Sigmoid colon (tissue), 7 donors: ENCODE results near the gene RHEX. TPM values are rescaled to one million over a fixed set of nuclear protein-coding genes. Genes with fewer than 3 reads are reported as not detected.

ENCODE experiments used
- DNase-seq: peaks from one replicate; pipeline ENCODE4 v3.0.0-alpha.2; 2019
- H3K27ac ChIP-seq, 4 donors: fragments of 200-600 bp; sonication (generic); one replicate each; pipeline ENCODE4 v1.5.1; 2016 to 2019; ENCODE audit warnings: mild to moderate bottlenecking in 1 of 4
- H3K27me3 ChIP-seq, 3 donors: fragments of 200-600 bp; sonication (generic); one replicate each; pipeline ENCODE4 v1.5.1; 2019; ENCODE audit warnings: mild to moderate bottlenecking in 1 of 3
- H3K36me3 ChIP-seq, 4 donors: fragments of 200-600 bp; sonication (generic); one replicate each; pipeline ENCODE4 v1.5.1; 2016 to 2019
- H3K4me1 ChIP-seq, 4 donors: fragments of 200-600 bp; sonication (generic); one replicate each; pipeline ENCODE4 v1.5.1; 2017 to 2019
- H3K4me3 ChIP-seq, 4 donors: fragments of 200-600 bp; sonication (generic); one replicate each; pipeline ENCODE4 v1.5.1; 2017 to 2019; ENCODE audit warnings: mild to moderate bottlenecking in 2 of 4, moderate library complexity in 1 of 4
- H3K9me3 ChIP-seq, 4 donors: fragments of 200-600 bp in 3 of 4; sonication (generic) in 3 of 4; one replicate each; pipeline versions ENCODE4 v1.5.1 to v1.6.1; 2013 to 2019
- EP300 ChIP-seq, 4 donors: sonication (generic); formaldehyde crosslinking; IDR thresholded peaks; one replicate each; pipeline ENCODE4 v1.6.1; 2017; ENCODE audit warnings: antibody characterized with exemption in 4 of 4
- POLR2A ChIP-seq, 2 donors: fragments of 450-650 bp; IDR thresholded peaks; one replicate each; pipeline ENCODE4 v1.6.1; 2016; ENCODE audit warnings: antibody characterized with exemption in 2 of 2, mild to moderate bottlenecking in 2 of 2, moderate library complexity in 2 of 2
- POLR2AphosphoS5 ChIP-seq, 4 donors: sonication (generic); formaldehyde crosslinking; IDR thresholded peaks; one replicate each; pipeline ENCODE4 v1.6.1; 2017; ENCODE audit warnings: antibody characterized with exemption in 4 of 4
- WGBS, 2 donors: extraction: QIAGEN DNeasy Blood & Tissue Kit; methylation state at CpG; one replicate each; pipeline ENCODE4 v1.1.7; 2013; 5-methylcytosine and 5-hydroxymethylcytosine counted together
- intact Hi-C: fragments of 100-400 bp; cut with DNase I; formaldehyde crosslinking; loops from one replicate; pipeline ENCODE4 v1.15.1; 2023
- polyA plus RNA-seq, 3 donors: library from polyadenylated mRNA; stranded (reverse); fragments of 200-250 nt; gene quantifications; one replicate each; pipeline ENCODE4 v1.2.3, GENCODE V29; 2013
- total RNA-seq, 4 donors: library from RNA; depleted of rRNA; stranded (reverse); fragments of >200 nt; gene quantifications; one replicate each; pipeline ENCODE4 v1.1.0, GENCODE V29; 2016
- TF ChIP-seq, protein P1 (sequence below), 4 experiments: fragments of 450-650 bp in 3 of 4; fragments of 200-600 bp in 1 of 4; IDR thresholded peaks; one replicate each; pipeline ENCODE4 v1.5.1; 2016 to 2019; ENCODE audit warnings: antibody characterized with exemption in 4 of 4, mild to moderate bottlenecking in 3 of 4, moderate library complexity in 2 of 4
- donor health status: healthy with polysubstance abuse.
- donor health status: Bipolar disorder and iron deficiency.
- donor health status: healthy.

The RHEX gene
- total and polyA plus RNA-seq, 7 donors = 0.54 to 3.6 (median 2.4) TPM; not detected in 4

- no peak for DNase-seq
Measured at GRCh38 chr1:206101351-206102045, 48.5 kb downstream of the RHEX start.

DNA sequence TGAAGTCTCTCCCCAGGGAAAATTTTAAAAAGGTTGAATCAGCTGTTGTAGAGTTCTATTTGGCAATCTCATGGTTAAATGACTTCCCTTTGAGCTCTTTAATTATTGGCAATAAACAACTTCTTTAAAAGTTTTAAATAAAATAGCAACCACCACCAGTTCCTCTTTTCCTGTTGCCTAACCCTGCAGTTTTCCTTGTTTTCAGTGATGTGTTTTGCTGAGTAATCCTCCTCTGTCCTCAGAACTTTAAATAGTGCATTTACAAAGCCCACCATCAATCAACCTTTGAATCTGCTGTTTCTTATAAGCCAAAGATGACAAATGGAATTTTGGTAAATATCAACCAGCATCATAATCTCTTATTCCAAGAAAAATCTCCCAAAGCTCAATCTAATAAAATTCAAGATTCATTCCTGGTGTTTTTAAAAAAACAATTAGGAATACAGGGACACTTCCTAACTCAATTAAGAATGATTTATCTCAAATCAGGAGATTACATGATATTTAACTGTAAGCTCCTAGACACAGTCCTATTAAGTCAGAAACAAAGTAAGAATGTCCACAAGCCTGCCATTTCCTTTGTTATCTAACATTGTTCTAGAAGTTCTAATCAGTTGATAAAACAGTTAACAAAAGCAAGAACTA is 49.4 kb downstream of the RHEX start:
- intact Hi-C loops = no loop called here
- no peaks in the 10 kb centered on the region for H3K9me3 ChIP-seq
- TF ChIP-seq, protein P1, sequence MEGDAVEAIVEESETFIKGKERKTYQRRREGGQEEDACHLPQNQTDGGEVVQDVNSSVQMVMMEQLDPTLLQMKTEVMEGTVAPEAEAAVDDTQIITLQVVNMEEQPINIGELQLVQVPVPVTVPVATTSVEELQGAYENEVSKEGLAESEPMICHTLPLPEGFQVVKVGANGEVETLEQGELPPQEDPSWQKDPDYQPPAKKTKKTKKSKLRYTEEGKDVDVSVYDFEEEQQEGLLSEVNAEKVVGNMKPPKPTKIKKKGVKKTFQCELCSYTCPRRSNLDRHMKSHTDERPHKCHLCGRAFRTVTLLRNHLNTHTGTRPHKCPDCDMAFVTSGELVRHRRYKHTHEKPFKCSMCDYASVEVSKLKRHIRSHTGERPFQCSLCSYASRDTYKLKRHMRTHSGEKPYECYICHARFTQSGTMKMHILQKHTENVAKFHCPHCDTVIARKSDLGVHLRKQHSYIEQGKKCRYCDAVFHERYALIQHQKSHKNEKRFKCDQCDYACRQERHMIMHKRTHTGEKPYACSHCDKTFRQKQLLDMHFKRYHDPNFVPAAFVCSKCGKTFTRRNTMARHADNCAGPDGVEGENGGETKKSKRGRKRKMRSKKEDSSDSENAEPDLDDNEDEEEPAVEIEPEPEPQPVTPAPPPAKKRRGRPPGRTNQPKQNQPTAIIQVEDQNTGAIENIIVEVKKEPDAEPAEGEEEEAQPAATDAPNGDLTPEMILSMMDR (IDR thresholded peaks at IDR 0.05) = no peak
- TF ChIP-seq POLR2A (IDR thresholded peaks at IDR 0.05) = no peak
- TF ChIP-seq EP300 (IDR thresholded peaks at IDR 0.05) = no peak
- no peak for TF ChIP-seq POLR2AphosphoS5 (IDR thresholded peaks at IDR 0.05)

More at GRCh38 chr1:206101351-206102045, 48.5 kb downstream of the RHEX start:
- WGBS, 2 donors = 76 to 79% methylated on average over 6 of the region's 6 CpGs
- H3K36me3 ChIP-seq = no peaks in the 10 kb centered on the region
- H3K9me3 ChIP-seq = no peaks in the 10 kb centered on the region
- no peak overlapping the region for H3K27ac ChIP-seq
- no peaks in the 10 kb centered on the region for H3K27me3 ChIP-seq
- intact Hi-C loops = no loop called here
- no peaks in the 10 kb centered on the region for H3K4me1 ChIP-seq
- TF ChIP-seq POLR2AphosphoS5 (IDR thresholded peaks at IDR 0.05) (no peak), POLR2A (IDR thresholded peaks at IDR 0.05) (no peak), EP300 (IDR thresholded peaks at IDR 0.05) (no peak)
- TF ChIP-seq, protein P1 (IDR thresholded peaks at IDR 0.05) = no peak
- H3K4me3 ChIP-seq = no peak overlapping the region

DNA sequence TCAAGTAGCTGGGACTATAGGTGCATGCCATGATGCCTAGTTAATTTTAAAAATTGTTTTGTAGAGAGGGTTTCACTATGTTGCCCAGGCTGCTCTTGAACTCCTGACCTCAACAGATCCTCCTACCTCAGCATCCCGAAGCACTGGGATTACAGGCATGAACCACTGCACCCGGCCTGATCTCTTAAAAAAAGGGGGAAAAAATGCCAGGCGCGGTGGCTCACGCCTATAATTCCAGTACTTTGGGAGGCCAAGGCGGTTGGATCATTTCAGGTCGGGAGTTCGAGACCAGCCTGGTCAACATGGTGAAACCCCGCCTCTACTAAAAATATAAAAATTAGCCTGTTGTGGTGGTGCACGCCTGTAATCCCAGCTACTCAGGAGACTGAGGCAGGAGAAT is 51.0 kb downstream of the RHEX start:
- no peak for TF ChIP-seq POLR2AphosphoS5 (IDR thresholded peaks at IDR 0.05)
- Histone ChIP-seq H3K4me3 (no peak overlapping the region), H3K4me1 (no peaks in the 10 kb centered on the region), H3K27me3 (no peaks in the 10 kb centered on the region), H3K36me3 (no peaks in the 10 kb centered on the region), H3K27ac (no peak overlapping the region), H3K9me3 (no peaks in the 10 kb centered on the region)
- 87 to 94% methylated on average over 10 of the region's 10 CpGs for WGBS, 2 donors
- intact Hi-C loops = no loop called here
- no peak for DNase-seq

More for the DNA sequence above, 49.4 kb downstream of the RHEX start:
- no peaks in the 10 kb centered on the region for H3K4me1 ChIP-seq
- no peaks in the 10 kb centered on the region for H3K36me3 ChIP-seq
- no peak overlapping the region for H3K27ac ChIP-seq
- H3K4me3 ChIP-seq = no peak overlapping the region
- H3K27me3 ChIP-seq = no peaks in the 10 kb centered on the region
- no peak for DNase-seq

DNA sequence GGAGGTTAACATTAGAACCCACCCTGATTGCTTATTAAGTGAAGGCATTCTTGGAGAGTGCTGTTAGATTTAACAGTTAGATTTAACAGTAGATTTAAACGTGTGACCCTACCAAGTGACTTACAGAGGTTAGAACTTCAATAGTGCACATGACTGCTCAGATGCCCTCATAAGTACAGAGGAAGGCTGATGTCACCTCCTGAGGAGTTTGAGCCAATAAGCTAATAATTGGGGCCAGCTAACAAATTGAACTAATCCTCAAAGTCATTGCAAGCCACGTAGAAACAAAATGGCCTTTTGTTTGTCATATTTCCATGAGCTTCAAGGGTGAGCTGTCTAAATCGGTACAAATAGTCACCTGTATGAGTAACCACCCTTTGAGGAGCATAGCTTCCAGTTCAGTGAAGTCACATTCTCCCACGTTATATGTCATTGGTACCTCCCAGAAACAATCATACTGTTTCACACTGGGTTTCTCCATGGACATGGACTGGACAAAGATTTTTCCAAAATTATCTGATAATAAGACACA is 52.6 kb downstream of the RHEX start:
- no peak overlapping the region for H3K27ac ChIP-seq
- H3K4me3 ChIP-seq = no peak overlapping the region
- 79 to 86% methylated on average over 4 of the region's 4 CpGs for whole genome bisulfite sequencing, 2 donors
- intact Hi-C loops = loop anchor here (5.0 kb wide), 2 partner anchors 123 to 313 kb away; no protein-coding TSS in a partner anchor
- no peaks in the 10 kb centered on the region for H3K4me1 ChIP-seq
- H3K9me3 ChIP-seq = no peaks in the 10 kb centered on the region
- TF ChIP-seq POLR2A (IDR thresholded peaks at IDR 0.05) (no peak), POLR2AphosphoS5 (IDR thresholded peaks at IDR 0.05) (no peak)
- H3K36me3 ChIP-seq = no peaks in the 10 kb centered on the region
- no peaks in the 10 kb centered on the region for H3K27me3 ChIP-seq
- DNase-seq = no peak

GRCh38 chr1:206106328-206107167 is 53.6 kb downstream of the RHEX start:
- Histone ChIP-seq H3K27ac (no peak overlapping the region), H3K9me3 (no peaks in the 10 kb centered on the region), H3K4me1 (no peaks in the 10 kb centered on the region), H3K27me3 (no peaks in the 10 kb centered on the region), H3K36me3 (no peaks in the 10 kb centered on the region), H3K4me3 (no peak overlapping the region)
- intact Hi-C loops = loop anchor here (1.0 to 5.0 kb wide), 4 partner anchors 76 to 314 kb away; no protein-coding TSS in a partner anchor
- 46 to 51% methylated on average over 8 of the region's 8 CpGs for WGBS, 2 donors
- peak; percentile 87 for DNase-seq
- TF ChIP-seq POLR2AphosphoS5 (IDR thresholded peaks at IDR 0.05) (peak in 1 of 4 donors; percentile 9), POLR2A (IDR thresholded peaks at IDR 0.05) (no peak), EP300 (IDR thresholded peaks at IDR 0.05) (no peak)
- TF ChIP-seq, protein P1 (IDR thresholded peaks at IDR 0.05) = peak; percentile 31 to 79 (median 75)
